Measurements from ENCODE around the gene RHBDF1. TPM values are rescaled to one million over a fixed set of nuclear protein-coding genes. Genes with fewer than 3 reads are reported as not detected.

The RHBDF1 gene
- total and polyA plus RNA-seq, 9 of the 15 experiments (the other 6 are each of a cell fraction or from before 2014, with no cell fraction given), result 1.0 to 8.2 (median 4.2) TPM

DNA sequence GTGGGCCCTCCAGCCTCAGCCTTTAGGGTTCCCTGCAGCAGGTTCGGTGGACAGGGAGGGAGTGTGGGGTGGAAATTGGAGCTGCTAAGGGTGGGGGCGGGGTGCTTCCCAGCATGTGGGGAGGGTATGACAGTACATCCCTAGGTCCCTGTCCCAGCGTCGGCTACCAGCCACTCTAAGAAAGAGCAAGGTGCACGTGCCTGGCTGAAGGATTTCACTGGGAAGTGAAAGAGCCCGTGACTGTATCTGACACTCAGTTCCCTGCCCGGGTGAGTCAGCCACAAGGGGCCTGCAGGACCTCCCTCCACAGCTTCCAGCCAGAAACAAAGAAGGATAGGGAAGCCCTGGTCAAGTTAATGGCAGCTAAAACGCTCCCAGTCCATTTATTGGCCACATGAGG, 14.7 kb downstream of the RHBDF1 start (continued):
- TF ChIP-seq, protein P1, sequence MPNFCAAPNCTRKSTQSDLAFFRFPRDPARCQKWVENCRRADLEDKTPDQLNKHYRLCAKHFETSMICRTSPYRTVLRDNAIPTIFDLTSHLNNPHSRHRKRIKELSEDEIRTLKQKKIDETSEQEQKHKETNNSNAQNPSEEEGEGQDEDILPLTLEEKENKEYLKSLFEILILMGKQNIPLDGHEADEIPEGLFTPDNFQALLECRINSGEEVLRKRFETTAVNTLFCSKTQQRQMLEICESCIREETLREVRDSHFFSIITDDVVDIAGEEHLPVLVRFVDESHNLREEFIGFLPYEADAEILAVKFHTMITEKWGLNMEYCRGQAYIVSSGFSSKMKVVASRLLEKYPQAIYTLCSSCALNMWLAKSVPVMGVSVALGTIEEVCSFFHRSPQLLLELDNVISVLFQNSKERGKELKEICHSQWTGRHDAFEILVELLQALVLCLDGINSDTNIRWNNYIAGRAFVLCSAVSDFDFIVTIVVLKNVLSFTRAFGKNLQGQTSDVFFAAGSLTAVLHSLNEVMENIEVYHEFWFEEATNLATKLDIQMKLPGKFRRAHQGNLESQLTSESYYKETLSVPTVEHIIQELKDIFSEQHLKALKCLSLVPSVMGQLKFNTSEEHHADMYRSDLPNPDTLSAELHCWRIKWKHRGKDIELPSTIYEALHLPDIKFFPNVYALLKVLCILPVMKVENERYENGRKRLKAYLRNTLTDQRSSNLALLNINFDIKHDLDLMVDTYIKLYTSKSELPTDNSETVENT (CRISPR knock-in tag; IDR thresholded peaks at IDR 0.05), result no peak
- no peak for TF ChIP-seq POLR2H (tag; IDR thresholded peaks at IDR 0.05; ENCODE audit: low read depth)
- TF ChIP-seq, protein P2, sequence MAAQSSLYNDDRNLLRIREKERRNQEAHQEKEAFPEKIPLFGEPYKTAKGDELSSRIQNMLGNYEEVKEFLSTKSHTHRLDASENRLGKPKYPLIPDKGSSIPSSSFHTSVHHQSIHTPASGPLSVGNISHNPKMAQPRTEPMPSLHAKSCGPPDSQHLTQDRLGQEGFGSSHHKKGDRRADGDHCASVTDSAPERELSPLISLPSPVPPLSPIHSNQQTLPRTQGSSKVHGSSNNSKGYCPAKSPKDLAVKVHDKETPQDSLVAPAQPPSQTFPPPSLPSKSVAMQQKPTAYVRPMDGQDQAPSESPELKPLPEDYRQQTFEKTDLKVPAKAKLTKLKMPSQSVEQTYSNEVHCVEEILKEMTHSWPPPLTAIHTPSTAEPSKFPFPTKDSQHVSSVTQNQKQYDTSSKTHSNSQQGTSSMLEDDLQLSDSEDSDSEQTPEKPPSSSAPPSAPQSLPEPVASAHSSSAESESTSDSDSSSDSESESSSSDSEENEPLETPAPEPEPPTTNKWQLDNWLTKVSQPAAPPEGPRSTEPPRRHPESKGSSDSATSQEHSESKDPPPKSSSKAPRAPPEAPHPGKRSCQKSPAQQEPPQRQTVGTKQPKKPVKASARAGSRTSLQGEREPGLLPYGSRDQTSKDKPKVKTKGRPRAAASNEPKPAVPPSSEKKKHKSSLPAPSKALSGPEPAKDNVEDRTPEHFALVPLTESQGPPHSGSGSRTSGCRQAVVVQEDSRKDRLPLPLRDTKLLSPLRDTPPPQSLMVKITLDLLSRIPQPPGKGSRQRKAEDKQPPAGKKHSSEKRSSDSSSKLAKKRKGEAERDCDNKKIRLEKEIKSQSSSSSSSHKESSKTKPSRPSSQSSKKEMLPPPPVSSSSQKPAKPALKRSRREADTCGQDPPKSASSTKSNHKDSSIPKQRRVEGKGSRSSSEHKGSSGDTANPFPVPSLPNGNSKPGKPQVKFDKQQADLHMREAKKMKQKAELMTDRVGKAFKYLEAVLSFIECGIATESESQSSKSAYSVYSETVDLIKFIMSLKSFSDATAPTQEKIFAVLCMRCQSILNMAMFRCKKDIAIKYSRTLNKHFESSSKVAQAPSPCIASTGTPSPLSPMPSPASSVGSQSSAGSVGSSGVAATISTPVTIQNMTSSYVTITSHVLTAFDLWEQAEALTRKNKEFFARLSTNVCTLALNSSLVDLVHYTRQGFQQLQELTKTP (IDR thresholded peaks at IDR 0.05; ENCODE audit: low read depth in 1 of 2, partially characterized antibody in 2 of 2), result no peak
- 0 out of 2 replicates have a peak, but pooled peaks have one; percentile 18 for TF ChIP-seq SUPT5H (IDR thresholded peaks at IDR 0.05)
- TF ChIP-seq ESRRA (IDR thresholded peaks at IDR 0.05; ENCODE audit: borderline replicate concordance, low read depth), result no peak
- TF ChIP-seq SMARCA4 (IDR thresholded peaks at IDR 0.05), result no peak
- TF ChIP-seq KAT8 (IDR thresholded peaks at IDR 0.05; ENCODE audit: low read depth), result no peak
- no peak for TF ChIP-seq XRCC4 (IDR thresholded peaks at IDR 0.05; ENCODE audit: extremely low read depth, insufficient read depth, insufficient read length)
- TF ChIP-seq IRF1 (CRISPR knock-in tag; IDR thresholded peaks at IDR 0.05; ENCODE audit: borderline replicate concordance), result no peak
- TF ChIP-seq PPARD (CRISPR knock-in tag; IDR thresholded peaks at IDR 0.05), result no peak
